Measurements from ENCODE around the gene TGM2.
A peak's percentile ranks its signal among the peaks of the same experiment; 100 is the strongest.

The TGM2 gene

DNA sequence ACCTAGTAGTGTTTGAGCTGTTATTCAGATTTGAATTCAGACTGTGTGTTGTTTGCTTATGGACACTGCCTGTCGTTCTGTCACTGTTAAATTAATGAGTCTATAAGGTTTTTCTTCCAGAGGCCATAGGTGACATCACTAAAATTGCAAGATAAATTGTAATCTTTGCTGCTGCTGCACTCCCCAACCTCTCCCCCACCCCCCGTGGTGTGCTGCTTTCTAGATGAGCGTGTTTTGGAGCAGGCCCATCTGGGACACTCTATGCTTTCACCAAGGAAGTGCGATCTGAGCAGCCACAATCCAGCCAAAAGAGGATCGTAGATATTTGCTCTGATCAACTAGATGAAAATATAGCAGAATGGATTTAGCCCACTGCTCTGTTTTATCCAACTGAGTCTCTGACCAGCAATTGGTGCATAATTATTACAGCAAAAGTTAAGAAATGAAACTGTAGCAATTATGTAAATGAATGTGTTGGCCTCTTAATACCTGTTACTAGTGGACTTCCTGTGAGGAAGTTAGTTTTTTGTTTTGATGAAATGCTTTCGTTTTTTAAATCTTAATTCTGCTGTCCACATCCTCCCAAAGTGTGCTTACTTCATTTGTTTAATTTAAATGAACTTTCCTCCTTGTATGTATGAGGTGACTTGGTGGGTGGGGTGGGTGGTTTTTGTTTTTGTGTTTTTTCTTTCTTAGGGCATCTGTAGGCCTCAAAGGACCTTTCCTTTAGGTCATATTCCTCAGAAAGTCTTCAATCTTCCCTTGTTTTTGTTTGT lies 73.4 kb downstream of the TGM2 start:
- DNase-seq: no peak

DNA sequence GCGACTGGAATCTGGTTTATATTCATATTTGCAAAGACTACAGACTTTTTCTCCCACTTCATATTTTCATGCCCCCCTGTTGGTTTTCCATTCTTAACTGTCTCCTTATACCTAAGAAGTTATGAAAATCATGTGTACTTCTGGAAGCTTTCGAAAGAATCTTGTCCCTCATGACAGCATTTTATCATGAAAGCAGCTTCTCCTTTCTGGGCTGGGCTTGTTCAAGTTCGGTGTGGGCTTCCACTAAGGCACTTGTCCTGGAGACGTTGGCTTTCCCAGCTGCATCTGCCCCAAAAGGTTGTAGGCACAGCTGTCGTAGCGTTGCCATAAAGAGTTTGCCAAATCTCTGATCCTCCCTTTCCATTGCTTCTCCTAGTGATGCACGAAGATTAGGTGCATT lies 75.0 kb downstream of the TGM2 start:
- DNase-seq: no peak

DNA sequence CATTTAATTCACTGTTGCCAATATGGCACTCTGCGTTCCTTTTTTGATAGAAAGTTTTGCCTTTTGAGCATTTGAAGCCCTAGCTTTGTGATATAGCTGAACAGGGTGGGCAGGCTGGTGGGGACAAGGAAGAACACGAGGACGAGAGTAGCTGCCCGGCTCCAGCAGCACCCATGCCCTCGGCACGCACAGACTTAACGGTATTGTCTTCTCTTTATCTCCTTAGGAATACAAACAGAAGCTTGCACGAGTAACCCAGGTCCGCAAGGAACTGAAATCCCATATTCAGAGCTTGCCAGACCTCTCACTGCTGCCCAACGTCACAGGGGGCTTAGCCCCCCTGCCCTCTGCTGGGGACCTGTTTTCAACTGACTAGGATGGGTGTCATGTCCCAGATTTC lies 75.6 kb downstream of the TGM2 start:
- no peak for DNase-seq

DNA sequence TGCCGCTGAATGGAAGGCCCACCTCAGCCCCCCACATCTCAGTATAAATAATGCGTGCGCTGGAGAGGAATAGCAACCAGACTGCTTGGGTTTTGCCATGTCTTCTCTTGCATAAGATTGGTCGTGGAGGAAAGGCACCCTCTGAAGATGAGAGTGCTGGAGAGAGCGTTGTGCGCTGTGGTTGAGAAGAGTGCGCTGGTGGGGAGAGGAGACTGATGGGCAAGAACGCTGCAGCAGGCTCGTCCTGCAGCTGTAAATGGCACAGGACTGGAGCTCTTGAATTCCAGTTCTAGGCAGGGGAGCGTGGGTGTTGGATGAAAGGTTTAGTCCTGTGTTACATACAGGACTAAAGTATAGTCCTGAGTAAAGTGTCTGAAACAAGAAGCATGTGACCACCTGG lies 80.0 kb downstream of the TGM2 start:
- DNase-seq: no peak

DNA sequence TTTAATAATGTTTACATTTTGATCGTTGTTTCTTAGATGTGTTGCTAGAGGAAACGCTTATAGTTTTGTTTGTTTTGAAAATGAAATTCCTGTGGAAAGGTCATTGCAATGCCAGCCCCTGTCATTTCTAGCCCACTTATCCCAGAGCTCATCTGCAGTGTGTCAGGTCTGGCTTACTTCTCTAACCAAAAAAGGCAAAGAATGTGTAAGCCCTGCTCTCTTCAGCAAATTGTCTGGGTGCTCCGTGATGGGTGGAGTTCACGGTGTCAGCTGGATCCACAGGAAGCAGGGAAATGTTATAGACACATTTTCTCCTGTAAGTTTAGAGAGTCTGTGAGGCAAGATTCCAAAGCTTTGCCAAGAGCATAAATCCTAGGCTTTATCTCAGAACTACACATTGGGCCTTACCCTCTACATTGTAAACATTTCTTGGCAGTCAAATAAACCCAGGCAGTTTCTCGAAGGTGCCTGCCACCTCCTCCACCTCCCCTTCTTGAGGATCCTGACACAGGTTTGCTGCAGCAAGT lies 80.6 kb downstream of the TGM2 start:
- peak; percentile 90 for DNase-seq

DNA sequence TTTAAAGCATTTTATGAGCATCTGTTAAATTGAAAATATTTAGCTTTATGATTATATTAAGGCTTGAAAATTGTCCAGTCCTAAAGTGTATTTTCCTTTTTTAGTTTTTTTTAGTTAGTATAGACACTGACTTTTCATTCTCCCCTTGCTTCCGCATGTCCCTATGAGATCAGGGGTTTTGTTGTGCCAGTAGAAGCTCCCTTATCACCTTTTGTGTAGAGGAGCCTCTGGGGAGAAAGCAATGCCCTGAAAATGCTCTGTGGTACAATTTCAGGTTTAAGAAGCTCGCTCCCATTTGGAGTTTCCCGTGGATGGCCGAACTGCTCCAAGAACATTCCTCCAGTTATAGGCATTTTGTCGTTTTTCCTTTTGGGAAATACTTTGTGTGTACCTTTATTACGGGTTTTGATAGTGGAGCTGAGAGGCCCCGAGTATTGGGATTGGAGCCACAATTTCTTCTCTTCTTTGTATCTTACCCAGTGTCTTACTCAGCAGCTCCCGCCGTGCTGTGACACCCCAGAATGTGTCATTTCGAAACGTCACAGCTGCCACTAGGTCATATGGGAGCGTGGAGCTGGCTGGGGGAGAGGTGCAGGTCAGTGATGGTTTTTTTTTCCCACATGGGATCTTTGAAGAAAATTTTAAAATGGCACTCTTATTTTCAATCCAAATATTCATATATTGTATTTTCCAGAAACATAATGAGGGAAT lies 81.6 kb downstream of the TGM2 start:
- DNase-seq: no peak

DNA sequence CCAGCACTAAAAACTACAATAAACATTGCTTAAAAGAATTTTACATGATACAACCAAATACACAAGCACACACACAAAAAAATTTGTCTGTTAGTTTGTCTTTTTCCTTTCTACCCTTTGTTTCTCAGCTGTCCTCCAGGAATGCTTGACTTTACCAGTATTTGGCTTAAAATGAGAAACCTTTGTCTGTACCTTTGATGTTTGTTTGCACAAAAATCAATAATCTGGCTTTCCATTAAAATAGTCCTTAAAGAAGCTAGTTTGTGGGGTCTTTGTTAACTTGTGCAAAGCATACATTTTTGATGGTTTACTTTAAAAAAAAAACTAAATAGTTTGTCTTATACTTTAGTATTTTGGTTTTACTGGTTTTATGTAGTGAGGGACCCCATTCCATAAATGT lies 82.2 kb downstream of the TGM2 start:
- DNase-seq: no peak

DNA sequence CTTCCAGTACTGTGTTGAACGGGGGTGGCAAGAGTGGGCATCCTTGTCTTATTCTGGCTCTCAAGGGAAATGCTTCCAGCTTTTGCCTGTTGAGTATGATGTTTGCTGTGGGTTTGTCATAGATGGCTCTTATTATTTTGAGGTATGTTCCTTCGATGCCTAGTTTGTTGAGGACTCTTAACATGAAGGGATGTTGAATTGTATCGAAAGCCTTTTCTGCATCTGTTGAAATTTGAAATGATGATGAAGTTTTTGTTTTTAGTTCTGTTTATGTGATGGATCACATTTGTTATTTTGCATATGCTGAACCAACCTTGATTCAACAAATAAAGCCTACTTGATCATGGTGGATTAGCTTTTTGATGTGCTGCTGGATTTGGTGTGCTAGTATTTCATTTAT lies 83.5 kb downstream of the TGM2 start:
- DNase-seq: no peak

DNA sequence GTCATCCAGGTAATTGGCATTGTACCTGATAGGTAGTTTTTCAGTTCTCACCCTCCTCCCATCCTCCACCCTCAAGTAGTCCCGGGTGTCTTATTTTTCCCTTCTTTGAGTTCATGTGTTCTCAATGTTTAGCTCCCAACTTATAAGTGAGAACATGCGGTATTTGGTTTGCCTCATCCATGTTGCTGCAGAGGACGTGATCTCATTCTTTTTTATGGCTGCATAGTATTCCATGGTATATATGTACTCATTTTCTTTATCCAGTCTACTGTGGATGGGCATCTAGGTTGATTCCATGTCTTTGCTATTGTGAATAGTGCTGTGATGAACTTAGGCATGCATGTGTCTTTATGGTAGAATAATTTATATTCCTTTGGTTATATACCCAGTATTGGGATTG lies 85.7 kb downstream of the TGM2 start:
- no peak for DNase-seq

DNA sequence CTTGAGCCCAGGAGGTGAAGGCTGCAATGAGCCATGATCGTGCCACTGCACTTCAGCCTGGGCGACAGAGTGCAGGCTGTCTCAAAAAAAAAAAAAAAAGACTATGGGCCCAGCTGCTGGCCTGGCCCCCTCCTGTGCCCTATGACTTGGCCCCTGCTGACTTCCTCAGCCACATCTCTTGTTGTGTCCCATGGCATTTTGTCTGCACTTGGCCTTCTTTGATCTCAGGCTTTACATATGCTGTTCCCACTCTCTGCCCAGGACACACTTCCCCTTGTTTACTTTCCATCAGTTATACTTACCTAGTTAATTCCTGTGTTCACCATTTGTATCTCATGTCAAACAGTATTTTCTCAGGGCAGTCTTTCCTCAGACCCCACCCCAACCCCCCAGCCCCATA lies 87.0 kb downstream of the TGM2 start:
- no peak for DNase-seq

Data from fibroblast of skin of abdomen (primary cell).